GM19467 (cell line): ENCODE results near the gene MIPEP.
A peak's percentile ranks its signal among the peaks of the same experiment; 100 is the strongest.
"Not testable (repeated sequence)": the region's sequence is repeated elsewhere in the genome, so short reads cannot be mapped to it uniquely, and the experiment has no call there.

ENCODE experiments used
- ATAC-seq: cut with Tn5 transposase; IDR thresholded peaks from one replicate; pipeline ENCODE4 v1.9.1; 2021; ENCODE audit warnings: mild to moderate bottlenecking, moderate library complexity; ENCODE audit not compliant: unreplicated experiment

MIPEP gene

GRCh38 chr13:23889615-23890607, 711 bp upstream of the MIPEP start:
- ATAC-seq: peak; percentile 4

GRCh38 chr13:23884361-23884760, 4.8 kb downstream of the MIPEP start:
- ATAC-seq: not testable (repeated sequence)

- no peak for ATAC-seq
Observed at GRCh38 chr13:23883255-23883654, 5.9 kb downstream of the MIPEP start.

- not testable (repeated sequence) for ATAC-seq
Observed at GRCh38 chr13:23881402-23881800, 7.8 kb downstream of the MIPEP start.

GRCh38 chr13:23880493-23881401, 8.5 kb downstream of the MIPEP start:
- ATAC-seq: not testable (repeated sequence)

GRCh38 chr13:23877286-23877685, 11.9 kb downstream of the MIPEP start:
- ATAC-seq: no peak

GRCh38 chr13:23876265-23876664, 12.9 kb downstream of the MIPEP start:
- no peak for ATAC-seq

GRCh38 chr13:23871616-23872220, 17.5 kb downstream of the MIPEP start:
- no peak for ATAC-seq

GRCh38 chr13:23870356-23871140, 18.7 kb downstream of the MIPEP start:
- ATAC-seq: no peak

GRCh38 chr13:23868521-23868920, 20.7 kb downstream of the MIPEP start:
- ATAC-seq: no peak

GRCh38 chr13:23867027-23867491, 22.1 kb downstream of the MIPEP start:
- ATAC-seq: no peak

- ATAC-seq: no peak
Observed at GRCh38 chr13:23866420-23867026, 22.7 kb downstream of the MIPEP start.

GRCh38 chr13:23865906-23866305, 23.3 kb downstream of the MIPEP start:
- ATAC-seq: no peak

GRCh38 chr13:23865026-23865425, 24.2 kb downstream of the MIPEP start:
- no peak for ATAC-seq

- no peak for ATAC-seq
Observed at GRCh38 chr13:23861310-23861709, 27.9 kb downstream of the MIPEP start.

- ATAC-seq: no peak
Observed at GRCh38 chr13:23859904-23860303, 29.3 kb downstream of the MIPEP start.

GRCh38 chr13:23859455-23859854, 29.7 kb downstream of the MIPEP start:
- no peak for ATAC-seq

- ATAC-seq: no peak
Observed at GRCh38 chr13:23858546-23858945, 30.7 kb downstream of the MIPEP start.

GRCh38 chr13:23856008-23856750, 33.0 kb downstream of the MIPEP start:
- ATAC-seq: no peak
